Activated naive CD8-positive, alpha-beta T cell treated with anti-CD3 and anti-CD28 coated beads for 36 hours (primary cell): ENCODE measurements around the gene PGAP3. TPM values are rescaled to one million over a fixed set of nuclear protein-coding genes. Genes with fewer than 3 reads are reported as not detected.
A peak's percentile ranks its signal among the peaks of the same experiment; 100 is the strongest.

Source experiments
- DNase-seq: peaks from one replicate; pipeline ENCODE4 v3.0.0; 2021
- H3K27ac Mint-ChIP-seq: one replicate; pipeline ENCODE4 v1.8.0; 2022; ENCODE audit warnings: mild to moderate bottlenecking, moderate library complexity, mixed read lengths
- H3K27me3 Mint-ChIP-seq: one replicate; pipeline ENCODE4 v1.8.0; 2022; ENCODE audit warnings: mild to moderate bottlenecking, mixed read lengths
- H3K36me3 Mint-ChIP-seq: one replicate; pipeline ENCODE4 v1.8.0; 2021; ENCODE audit warnings: mild to moderate bottlenecking, mixed read lengths
- H3K4me1 Mint-ChIP-seq: one replicate; pipeline ENCODE4 v1.8.0; 2021; ENCODE audit warnings: mixed read lengths
- H3K4me3 Mint-ChIP-seq: one replicate; pipeline ENCODE4 v1.8.0; 2022; ENCODE audit warnings: mild to moderate bottlenecking, moderate library complexity, mixed read lengths
- H3K9me3 Mint-ChIP-seq: one replicate; pipeline ENCODE4 v1.8.0; 2022; ENCODE audit warnings: mixed read lengths
- total RNA-seq, 2 experiments: library from RNA; stranded (reverse); gene quantifications; one replicate each; pipeline ENCODE4 v1.2.3, GENCODE V29; 2021

PGAP3 gene
- total RNA-seq, 2 experiments from 2014 or later, result 7.8 to 8.9 TPM

DNA sequence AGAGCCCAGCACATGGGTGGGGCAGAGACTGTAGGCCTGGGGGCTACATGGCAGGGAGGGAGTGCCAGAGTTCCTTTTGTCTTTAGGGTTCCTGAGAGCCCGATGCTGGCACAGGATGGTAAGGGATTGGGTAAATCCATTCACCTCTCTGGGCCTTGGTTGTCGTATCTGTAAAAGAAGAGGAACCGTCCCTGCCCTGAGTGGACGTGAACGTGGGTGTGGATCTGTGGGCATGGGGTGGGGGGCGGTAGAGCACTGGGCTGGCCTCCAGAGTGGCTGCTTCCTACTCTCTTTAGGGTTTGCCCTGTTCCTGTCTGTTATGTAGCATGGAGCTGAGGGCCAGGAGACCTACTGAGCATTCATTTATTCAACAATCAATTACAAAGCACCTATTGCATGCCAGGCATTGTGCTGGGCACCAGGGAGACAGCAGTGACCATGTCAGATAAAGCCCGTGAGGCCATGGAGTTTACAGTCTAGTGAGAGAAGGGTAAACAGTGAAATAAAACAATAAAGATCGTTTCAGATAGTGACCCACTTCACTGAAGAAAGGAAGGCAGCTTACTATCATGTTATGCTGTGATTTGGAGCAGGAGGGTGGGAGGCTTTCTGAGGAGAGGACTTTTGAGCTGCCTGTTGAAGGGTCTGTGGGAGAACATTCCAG is 35.8 kb downstream of the PGAP3 start:
- Mint-ChIP-seq H3K27ac (peak overlapping the region; percentile 40), H3K27me3 (no peaks in the 10 kb centered on the region), H3K4me3 (no peak overlapping the region), H3K36me3 (peaks cover 4% of the 10 kb centered on the region), H3K9me3 (no peaks in the 10 kb centered on the region), H3K4me1 (peaks cover 31% of the 10 kb centered on the region)
- no peak for DNase-seq

DNA sequence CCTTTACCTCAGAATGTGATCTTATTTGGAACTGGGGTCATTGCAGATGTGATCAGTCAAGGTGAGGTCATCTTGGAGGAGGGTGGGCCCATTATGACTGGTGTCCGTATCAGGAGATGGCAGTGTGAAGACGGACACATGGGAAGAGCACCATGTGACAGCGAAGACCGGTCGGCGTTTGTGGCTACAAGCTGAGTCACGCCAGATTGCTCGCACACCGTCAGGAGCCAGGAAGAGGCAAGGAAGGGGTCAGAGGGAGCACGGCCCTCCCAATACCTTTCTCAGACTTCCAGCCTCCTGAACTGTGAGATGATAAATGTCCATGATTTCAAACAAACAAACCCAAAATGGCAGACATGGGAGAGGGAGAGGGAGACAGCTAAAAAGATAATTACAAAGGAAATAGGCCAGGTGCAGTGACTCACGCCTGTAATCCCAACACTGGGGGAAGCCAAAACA is 37.7 kb downstream of the PGAP3 start:
- Mint-ChIP-seq H3K36me3 (peaks cover 6% of the 10 kb centered on the region), H3K27ac (no peak overlapping the region), H3K9me3 (no peaks in the 10 kb centered on the region), H3K27me3 (no peaks in the 10 kb centered on the region), H3K4me1 (peaks cover 25% of the 10 kb centered on the region), H3K4me3 (no peak overlapping the region)
- DNase-seq, result no peak

DNA sequence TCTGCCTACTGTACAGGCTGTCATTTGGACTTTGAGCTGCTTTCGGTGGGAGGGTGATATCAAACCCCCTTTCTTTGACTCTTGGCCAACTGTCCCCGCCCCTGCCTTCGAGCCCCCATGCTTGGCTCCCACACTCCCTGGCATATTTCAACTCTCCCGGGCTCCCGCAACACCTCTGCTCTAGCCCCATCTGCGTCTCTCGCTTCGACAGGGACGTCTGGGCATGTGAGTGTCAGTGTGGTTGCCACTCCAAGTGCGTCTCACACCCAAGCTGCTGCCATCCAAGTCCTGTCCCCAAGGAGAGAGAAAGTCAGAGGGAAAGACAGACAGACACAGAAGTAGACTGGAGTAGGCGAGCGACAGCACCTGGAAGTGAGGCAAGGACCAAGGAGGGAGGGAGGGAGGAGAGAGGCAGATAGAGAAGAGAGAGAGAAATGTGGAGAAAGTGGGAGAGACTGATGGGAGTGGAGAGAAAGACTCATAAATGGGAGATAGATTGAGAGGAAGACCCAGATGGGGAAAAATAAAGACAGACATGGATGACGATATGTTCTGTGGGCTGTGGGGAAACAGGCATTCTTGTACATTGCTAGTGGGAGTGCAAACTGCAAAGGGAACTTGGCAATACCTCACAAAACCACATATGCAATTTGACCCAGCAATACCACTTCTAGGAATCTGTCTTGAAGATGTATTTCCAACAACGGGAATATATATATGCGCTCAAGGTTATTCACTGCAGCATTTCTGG is 39.1 kb downstream of the PGAP3 start:
- Mint-ChIP-seq H3K36me3 (peaks cover 4% of the 10 kb centered on the region), H3K27me3 (no peaks in the 10 kb centered on the region), H3K9me3 (no peaks in the 10 kb centered on the region), H3K4me1 (peaks cover 29% of the 10 kb centered on the region), H3K4me3 (no peak overlapping the region), H3K27ac (no peak overlapping the region)
- no peak for DNase-seq

DNA sequence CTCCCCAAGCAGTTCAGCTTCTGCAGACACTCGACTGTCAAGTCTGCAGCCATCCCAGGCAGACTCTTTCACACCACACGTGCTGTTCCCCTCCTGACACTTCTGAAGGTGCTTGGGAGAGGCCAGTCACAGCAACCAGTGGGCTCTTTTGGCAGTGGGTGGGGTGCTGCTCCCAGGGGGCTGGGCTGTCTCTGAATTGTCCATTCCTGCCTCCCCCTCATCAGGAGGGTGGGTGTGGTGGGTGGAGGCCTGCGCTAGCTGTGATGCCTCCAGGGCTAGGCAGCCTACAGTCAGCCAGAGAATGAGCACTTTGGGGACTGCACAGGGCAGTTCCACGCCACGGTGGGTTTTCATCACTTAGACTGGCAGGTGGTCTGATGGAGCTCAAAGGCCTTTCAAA is 40.6 kb downstream of the PGAP3 start:
- H3K4me1 Mint-ChIP-seq, result peaks cover 38% of the 10 kb centered on the region

DNA sequence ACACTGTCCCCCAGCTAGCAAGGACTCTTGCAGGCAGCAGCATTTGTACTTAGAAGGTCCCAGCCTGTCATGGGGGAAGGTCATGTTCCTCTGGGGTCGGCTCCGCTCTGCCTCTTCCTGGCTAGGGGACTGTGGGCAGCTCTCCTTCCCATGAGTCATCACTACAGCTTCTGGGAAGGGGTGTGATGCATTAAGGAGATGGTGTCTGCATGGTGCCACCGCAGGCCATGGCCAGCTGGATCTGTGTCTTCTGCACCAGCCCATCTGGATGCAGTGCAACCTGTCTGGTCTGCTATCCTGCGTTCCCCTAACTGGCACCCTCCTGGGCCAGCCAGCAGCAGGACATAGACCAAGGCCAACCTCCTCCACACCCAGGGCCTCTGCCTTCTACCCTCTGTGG is 44.6 kb downstream of the PGAP3 start:
- no peak overlapping the region for H3K4me3 Mint-ChIP-seq
- no peak for DNase-seq
- H3K36me3 Mint-ChIP-seq, result peaks cover 6% of the 10 kb centered on the region
- H3K27me3 Mint-ChIP-seq, result no peaks in the 10 kb centered on the region
- H3K27ac Mint-ChIP-seq, result no peak overlapping the region
- peaks cover 54% of the 10 kb centered on the region for H3K4me1 Mint-ChIP-seq
- H3K9me3 Mint-ChIP-seq, result no peaks in the 10 kb centered on the region

More for the DNA sequence above, 40.6 kb downstream of the PGAP3 start:
- DNase-seq, result no peak
- Mint-ChIP-seq H3K27ac (no peak overlapping the region), H3K36me3 (peaks cover 4% of the 10 kb centered on the region), H3K27me3 (no peaks in the 10 kb centered on the region), H3K9me3 (no peaks in the 10 kb centered on the region), H3K4me3 (no peak overlapping the region)

DNA sequence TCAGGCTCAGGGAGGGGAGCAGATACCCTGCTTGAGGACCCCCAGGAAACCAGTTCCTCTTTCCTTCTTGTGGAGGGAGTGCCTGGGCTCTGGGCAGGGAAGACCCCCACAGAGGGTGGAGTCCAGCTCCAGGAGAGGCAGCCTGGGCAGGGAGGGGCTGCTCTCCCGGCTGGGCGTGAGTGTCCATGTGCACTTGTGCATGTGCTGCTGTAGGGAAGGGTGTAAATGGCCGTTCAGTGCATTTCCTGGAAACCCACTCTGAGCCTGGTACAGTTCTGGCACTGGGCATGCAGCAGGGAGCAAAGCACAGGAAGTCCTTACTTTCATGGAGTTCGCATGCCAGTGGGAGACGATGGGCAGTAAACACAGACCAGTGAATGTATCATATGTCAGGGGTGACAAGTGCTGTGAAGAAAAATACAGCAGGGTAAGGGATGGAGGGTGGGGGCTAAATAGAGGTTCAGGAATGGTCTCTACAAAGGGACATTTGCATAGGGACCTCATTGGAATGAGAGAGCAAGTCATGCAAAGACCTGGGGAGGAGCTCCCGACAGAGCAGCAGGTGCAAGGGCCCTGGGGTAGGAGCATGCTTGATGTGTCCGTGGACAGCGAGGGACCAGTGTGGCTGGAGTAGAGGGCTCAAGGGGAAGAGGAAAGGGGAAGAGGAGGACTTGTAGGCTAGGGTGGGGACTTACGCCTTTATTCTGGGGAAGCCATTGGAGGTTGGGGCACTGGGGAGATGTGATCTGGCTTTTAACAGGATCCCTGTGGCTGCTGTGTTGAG is 45.4 kb downstream of the PGAP3 start:
- Mint-ChIP-seq H3K4me1 (peaks cover 60% of the 10 kb centered on the region), H3K9me3 (no peaks in the 10 kb centered on the region), H3K27ac (no peak overlapping the region), H3K4me3 (no peak overlapping the region), H3K36me3 (peaks cover 9% of the 10 kb centered on the region), H3K27me3 (no peaks in the 10 kb centered on the region)
- DNase-seq, result no peak

DNA sequence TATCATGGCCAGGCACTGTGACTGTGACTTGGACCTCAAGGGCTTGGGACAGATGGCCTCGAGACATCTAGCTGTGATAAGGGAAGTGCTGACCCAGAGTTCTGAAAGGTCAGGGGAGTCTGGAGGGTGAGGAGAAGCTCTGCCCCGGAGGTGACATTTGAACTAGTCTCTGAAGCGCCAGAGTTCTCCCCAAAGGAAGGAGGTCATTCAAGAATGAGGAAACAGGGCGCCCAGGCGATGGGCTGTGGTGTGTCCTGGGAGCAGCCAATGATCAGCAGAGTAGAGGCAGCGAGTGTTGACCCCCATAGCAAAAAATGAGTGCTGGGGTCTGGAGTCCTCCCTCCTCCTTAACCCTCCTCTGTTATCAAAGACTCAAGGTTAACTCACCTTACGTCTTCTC is 46.0 kb downstream of the PGAP3 start:
- no peaks in the 10 kb centered on the region for H3K9me3 Mint-ChIP-seq
- DNase-seq, result no peak
- no peaks in the 10 kb centered on the region for H3K27me3 Mint-ChIP-seq
- peaks cover 60% of the 10 kb centered on the region for H3K4me1 Mint-ChIP-seq
- no peak overlapping the region for H3K4me3 Mint-ChIP-seq
- peaks cover 9% of the 10 kb centered on the region for H3K36me3 Mint-ChIP-seq
- no peak overlapping the region for H3K27ac Mint-ChIP-seq

DNA sequence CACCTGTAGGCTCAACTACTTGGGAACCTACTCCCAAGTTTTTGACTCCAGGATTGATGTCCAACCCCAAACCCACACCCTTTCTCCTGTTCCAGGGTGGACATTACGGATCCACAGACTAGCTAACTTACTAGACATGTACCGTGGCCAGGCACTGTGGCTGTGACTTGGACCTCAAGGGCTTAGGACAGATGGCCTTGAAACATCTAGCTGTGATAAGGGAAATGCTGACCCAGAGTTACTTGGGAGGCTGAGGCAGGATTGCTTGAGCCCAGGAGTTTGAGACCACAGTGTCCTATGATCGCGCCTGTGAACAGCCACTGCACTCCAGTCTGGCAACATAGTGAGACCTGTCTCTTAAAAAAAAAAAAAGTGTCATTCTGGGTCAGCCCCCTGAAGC is 46.8 kb downstream of the PGAP3 start:
- Mint-ChIP-seq H3K27ac (no peak overlapping the region), H3K4me1 (peaks cover 65% of the 10 kb centered on the region), H3K36me3 (peaks cover 9% of the 10 kb centered on the region), H3K27me3 (no peaks in the 10 kb centered on the region), H3K9me3 (no peaks in the 10 kb centered on the region), H3K4me3 (no peak overlapping the region)
- no peak for DNase-seq

DNA sequence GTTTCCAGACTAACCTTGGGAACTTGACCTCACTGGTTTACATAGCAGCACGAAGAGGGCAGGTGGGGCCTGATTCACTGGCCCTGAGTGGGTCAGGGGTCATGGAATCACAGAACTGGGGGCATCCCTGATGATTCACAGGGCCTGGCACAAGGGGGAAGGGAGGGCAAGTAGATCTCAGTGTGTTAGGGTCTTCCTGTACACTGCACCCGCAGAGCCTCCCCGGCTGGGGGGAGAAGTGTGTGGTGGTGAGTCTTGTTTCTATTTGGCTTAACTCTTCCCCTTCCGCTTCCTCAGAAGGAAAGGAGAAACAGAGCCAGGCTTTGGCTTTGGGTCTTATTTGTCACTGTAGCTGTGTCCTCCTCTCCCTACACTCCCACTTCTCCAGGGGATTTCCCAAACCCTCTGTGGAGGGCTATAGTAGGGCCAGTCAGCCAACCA is 47.2 kb downstream of the PGAP3 start:
- Mint-ChIP-seq H3K27me3 (no peaks in the 10 kb centered on the region), H3K4me3 (peak overlapping the region; percentile 18), H3K36me3 (peaks cover 8% of the 10 kb centered on the region), H3K9me3 (no peaks in the 10 kb centered on the region), H3K4me1 (peaks cover 64% of the 10 kb centered on the region), H3K27ac (peak overlapping the region; percentile 39)
- no peak for DNase-seq

DNA sequence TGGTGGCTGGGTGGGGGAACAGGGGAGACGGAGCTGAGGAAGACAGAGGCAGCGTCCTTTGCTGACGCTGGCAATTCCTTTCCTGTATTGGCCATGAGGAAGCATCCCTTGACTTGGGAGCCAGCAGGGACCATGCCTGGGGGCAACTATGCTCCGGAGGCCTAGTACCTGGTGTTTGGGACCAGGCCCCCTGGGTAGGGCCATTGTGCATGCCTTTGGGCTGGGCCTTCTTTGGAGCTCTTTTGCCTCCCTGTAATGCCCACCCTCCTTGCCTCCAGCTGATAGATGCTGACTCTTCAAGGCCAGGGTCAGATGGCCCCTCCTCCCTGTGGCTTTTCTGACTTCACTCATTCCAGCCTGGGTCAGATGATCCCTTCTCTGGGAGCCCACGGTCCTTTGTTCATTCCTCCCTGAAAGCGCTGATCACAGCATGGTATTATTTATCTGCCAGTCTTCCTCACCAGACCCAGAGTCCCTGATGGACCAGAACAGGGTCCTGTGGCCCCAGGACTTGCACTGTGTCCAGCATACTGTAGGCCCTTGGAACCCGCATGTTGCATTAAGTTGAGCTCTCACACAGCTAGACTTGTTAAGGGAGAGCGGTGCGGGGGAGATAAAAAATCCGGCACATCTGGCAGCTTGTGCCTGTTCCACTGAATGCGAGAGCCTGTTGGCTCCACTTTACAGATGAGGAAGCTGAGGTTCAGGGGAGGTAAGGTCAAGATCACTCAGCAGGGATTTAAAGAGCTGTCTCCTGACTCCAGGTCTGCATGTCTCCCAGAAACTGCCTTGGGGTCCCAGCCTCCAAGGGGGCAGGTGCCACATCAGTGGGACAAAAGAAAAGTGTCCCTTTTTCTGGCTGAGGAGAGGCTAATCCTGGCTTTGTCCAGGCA is 48.0 kb downstream of the PGAP3 start:
- Mint-ChIP-seq H3K36me3 (peaks cover 5% of the 10 kb centered on the region), H3K27me3 (no peaks in the 10 kb centered on the region), H3K4me1 (peaks cover 61% of the 10 kb centered on the region), H3K27ac (no peak overlapping the region), H3K4me3 (no peak overlapping the region), H3K9me3 (no peaks in the 10 kb centered on the region)
- DNase-seq, result no peak

DNA sequence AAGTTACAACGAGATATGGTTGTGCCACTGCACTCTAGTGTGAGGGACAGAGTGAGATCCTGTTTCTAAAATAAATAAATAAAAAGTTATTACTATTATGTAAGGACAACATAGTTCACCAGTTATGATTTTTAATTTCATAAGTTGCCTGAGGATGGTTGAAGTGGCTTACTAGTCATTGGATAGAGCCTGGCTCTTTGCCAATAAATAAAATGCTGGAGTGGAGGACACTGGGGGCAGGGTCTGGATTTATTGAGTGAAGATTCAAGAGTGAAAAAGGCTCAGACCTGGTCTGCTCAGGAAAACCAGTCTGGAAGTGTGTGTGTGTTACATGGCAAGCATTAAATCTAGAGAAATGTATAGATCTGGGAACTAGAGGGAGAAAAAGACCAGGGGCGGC is 48.8 kb downstream of the PGAP3 start:
- peaks cover 57% of the 10 kb centered on the region for H3K4me1 Mint-ChIP-seq
- no peak for DNase-seq

DNA sequence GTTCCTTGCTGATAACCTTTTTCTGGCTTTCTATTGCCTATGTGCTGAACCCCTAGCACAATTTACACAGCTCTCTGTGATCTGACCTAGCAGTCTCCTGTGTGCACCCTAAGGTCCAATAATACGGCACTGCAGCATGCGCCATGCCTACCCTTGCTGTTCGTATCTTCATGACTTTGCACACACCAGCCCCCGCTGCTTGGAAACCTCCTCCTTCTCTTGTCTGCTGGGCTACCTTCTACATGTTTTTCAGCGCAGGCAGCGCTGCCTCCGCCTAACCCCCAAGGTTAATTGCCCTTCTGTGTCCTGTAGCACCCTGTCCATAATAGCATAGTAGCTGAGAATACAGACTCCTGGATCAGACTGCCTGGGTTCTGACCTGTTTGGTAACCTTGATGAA is 49.5 kb downstream of the PGAP3 start:
- Mint-ChIP-seq H3K9me3 (no peaks in the 10 kb centered on the region), H3K4me1 (peaks cover 51% of the 10 kb centered on the region), H3K36me3 (peaks cover 5% of the 10 kb centered on the region), H3K4me3 (peak overlapping the region; percentile 93), H3K27me3 (no peaks in the 10 kb centered on the region), H3K27ac (peak overlapping the region; percentile 82)
- DNase-seq, result no peak

More for the DNA sequence above, 48.8 kb downstream of the PGAP3 start:
- Mint-ChIP-seq H3K4me3 (no peak overlapping the region), H3K27me3 (no peaks in the 10 kb centered on the region), H3K27ac (no peak overlapping the region), H3K9me3 (no peaks in the 10 kb centered on the region), H3K36me3 (peaks cover 5% of the 10 kb centered on the region)

DNA sequence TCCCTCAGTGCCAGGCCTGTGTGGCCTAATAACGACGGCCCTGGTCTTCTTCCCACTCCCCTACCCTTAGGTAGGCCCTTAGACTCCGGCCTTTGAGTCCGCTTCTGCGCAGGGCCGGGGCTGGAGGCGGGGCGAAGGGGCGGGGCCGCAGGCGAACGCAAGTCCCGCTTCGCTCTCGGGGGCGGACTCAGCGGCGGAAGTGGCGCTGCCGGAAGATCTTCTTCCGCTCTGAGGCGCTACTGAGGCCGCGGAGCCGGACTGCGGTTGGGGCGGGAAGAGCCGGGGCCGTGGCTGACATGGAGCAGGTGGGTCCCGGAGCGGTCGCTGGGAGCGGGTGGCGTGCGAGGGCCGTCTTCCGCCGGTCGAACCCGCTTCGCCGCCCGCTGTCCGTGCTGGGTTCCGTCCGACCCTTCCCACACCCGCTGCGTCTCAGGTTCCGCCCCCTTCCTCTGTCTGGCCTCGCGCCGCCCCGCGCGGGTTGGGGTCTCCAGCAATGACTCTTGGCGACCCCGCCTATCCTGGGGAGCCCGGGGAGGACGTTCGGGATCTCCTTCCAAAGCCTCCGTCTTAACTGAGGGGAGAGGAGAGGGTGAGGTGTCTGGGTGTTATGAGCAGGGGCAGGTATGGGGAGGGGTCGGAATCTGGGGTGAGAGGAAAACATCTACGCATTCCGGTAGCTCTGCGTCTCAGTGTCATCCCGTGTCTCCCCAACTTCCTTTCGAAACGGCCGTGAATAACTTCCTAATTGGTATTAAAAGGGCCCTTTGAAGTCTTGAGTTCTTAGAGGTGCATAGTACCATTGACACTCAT is 50.7 kb downstream of the PGAP3 start, which contains the start of gene STARD3:
Gene STARD3, plus strand, starts transcription at position 218 of the 810 bp plus-strand sequence. CDS start 16,388 bp downstream, outside the sequence.
- Mint-ChIP-seq H3K27me3 (no peaks in the 10 kb centered on the region), H3K4me1 (peaks cover 41% of the 10 kb centered on the region), H3K4me3 (peak within 1 kb of the TSS; percentile 93), H3K9me3 (no peaks in the 10 kb centered on the region), H3K36me3 (peaks cover 5% of the 10 kb centered on the region), H3K27ac (peak within 1 kb of the TSS; percentile 82)
- peak; percentile 92 for DNase-seq

DNA sequence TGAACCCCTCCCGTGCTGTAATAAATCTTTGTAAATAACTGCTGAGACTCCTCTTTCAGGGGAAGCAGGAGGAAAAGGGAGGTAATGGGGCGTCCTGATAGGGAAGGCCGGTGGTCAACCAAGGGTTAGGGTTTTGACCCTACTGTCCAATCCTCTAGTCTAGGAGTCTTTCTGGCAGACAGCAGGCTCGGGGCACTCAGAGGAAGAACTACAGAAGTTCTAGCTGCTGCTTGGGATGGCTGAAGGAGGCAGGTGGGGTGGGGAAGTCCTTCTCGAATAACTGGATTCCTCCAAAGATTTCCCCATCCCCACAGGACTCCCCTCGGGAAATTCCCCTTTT is 51.3 kb downstream of the PGAP3 start:
- Mint-ChIP-seq H3K4me1 (peaks cover 36% of the 10 kb centered on the region), H3K27ac (peak overlapping the region; percentile 82), H3K4me3 (peak overlapping the region; percentile 93), H3K27me3 (no peaks in the 10 kb centered on the region), H3K36me3 (peaks cover 5% of the 10 kb centered on the region), H3K9me3 (no peaks in the 10 kb centered on the region)
- no peak for DNase-seq
